Prostate gland (tissue), 2 donors: ENCODE measurements around the gene IGIP. TPM values are rescaled to one million over a fixed set of nuclear protein-coding genes. Genes with fewer than 3 reads are reported as not detected.

Experiments
- DNase-seq: peaks from one replicate; pipeline ENCODE4 v3.0.0-alpha.2; 2019; ENCODE audit warnings: low spot score
- H3K27ac ChIP-seq, 2 donors: fragments of 200-600 bp; sonication (generic); 2 replicates each; pipeline ENCODE4 v1.5.1; 2017 to 2019
- H3K27me3 ChIP-seq: fragments of 200-600 bp; sonication (generic); replicated peaks from 2 replicates; pipeline ENCODE4 v1.5.1; 2019; ENCODE audit not compliant: insufficient read depth
- H3K36me3 ChIP-seq, 2 donors: fragments of 200-600 bp; sonication (generic); 1 replicate in 1 of 2; 2 replicates in 1 of 2; pipeline versions ENCODE4 v1.5.1 to v1.8.1; 2017 to 2019
- H3K4me1 ChIP-seq: fragments of 200-600 bp; sonication (generic); replicated peaks from 2 replicates; pipeline ENCODE4 v1.5.1; 2019
- H3K4me3 ChIP-seq, 2 donors: fragments of 200-600 bp; sonication (generic); 2 replicates each; pipeline ENCODE4 v1.5.1; 2017 to 2019
- H3K9me3 ChIP-seq: fragments of 200-600 bp; sonication (generic); 2 replicates; pipeline ENCODE4 v1.5.1; 2017
- CTCF ChIP-seq, 4 experiments: fragments of 200-600 bp in 2 of 4; fragments of 450-650 bp in 2 of 4; sonication (generic) in 2 of 4; IDR thresholded peaks; 1 replicate in 3 of 4; 2 replicates in 1 of 4; pipeline ENCODE4 v1.5.1; 2016 to 2019; ENCODE audit warnings: antibody characterized with exemption in 4 of 4, mild to moderate bottlenecking in 2 of 4, moderate library complexity in 2 of 4
- POLR2A ChIP-seq: fragments of 450-650 bp; IDR thresholded peaks from one replicate; pipeline ENCODE4 v1.6.1; 2016; ENCODE audit warnings: antibody characterized with exemption, mild to moderate bottlenecking
- POLR2AphosphoS5 ChIP-seq: sonication (generic); formaldehyde crosslinking; IDR thresholded peaks from one replicate; pipeline ENCODE4 v1.6.1; 2017; ENCODE audit warnings: antibody characterized with exemption
- WGBS: methylation state at CpG from one replicate; pipeline ENCODE4 v1.1.5; 2018; 5-methylcytosine and 5-hydroxymethylcytosine counted together
- intact Hi-C: fragments of 100-400 bp; cut with DNase I; formaldehyde crosslinking; loops from one replicate; pipeline ENCODE4 v1.14.2; 2022
- total RNA-seq, 2 donors: library from RNA; depleted of rRNA; stranded (reverse); fragments of >200 nt; gene quantifications; one replicate each; pipeline ENCODE4 v1.1.0, GENCODE V29; 2016

Gene IGIP
- total RNA-seq, 2 donors from 2014 or later: 10.5 to 13.8 TPM

- Histone ChIP-seq H3K4me3 (no peak overlapping the region), H3K4me1 (no peaks in the 10 kb centered on the region), H3K36me3 (no peaks in the 10 kb centered on the region), H3K27ac (no peak overlapping the region), H3K27me3 (no peaks in the 10 kb centered on the region), H3K9me3 (no peaks in the 10 kb centered on the region)
- no peak for DNase-seq
- intact Hi-C loops: no loop called here
- no peak for TF ChIP-seq CTCF (IDR thresholded peaks at IDR 0.05)
- no peak for TF ChIP-seq POLR2A
- no peak for TF ChIP-seq POLR2AphosphoS5
Observed at GRCh38 chr5:140135127-140135526, 9.4 kb downstream of the IGIP start.

GRCh38 chr5:140136624-140137023 lies 10.9 kb downstream of the IGIP start:
- intact Hi-C loops: no loop called here

GRCh38 chr5:140140435-140140834 lies 14.7 kb downstream of the IGIP start:
- 97% methylated on average over 3 of the region's 3 CpGs for WGBS
- no peak for DNase-seq
- intact Hi-C loops: no loop called here
- Histone ChIP-seq H3K27me3 (no peaks in the 10 kb centered on the region), H3K4me1 (no peaks in the 10 kb centered on the region), H3K27ac (no peak overlapping the region), H3K4me3 (no peak overlapping the region), H3K36me3 (no peaks in the 10 kb centered on the region), H3K9me3 (no peaks in the 10 kb centered on the region)
- TF ChIP-seq CTCF (IDR thresholded peaks at IDR 0.05): no peak
- TF ChIP-seq POLR2AphosphoS5: no peak
- TF ChIP-seq POLR2A: no peak

More at GRCh38 chr5:140136624-140137023, 10.9 kb downstream of the IGIP start:
- TF ChIP-seq CTCF (IDR thresholded peaks at IDR 0.05): no peak
- no peak for TF ChIP-seq POLR2A
- no peak for TF ChIP-seq POLR2AphosphoS5
- Histone ChIP-seq H3K9me3 (no peaks in the 10 kb centered on the region), H3K27ac (no peak overlapping the region), H3K36me3 (no peaks in the 10 kb centered on the region), H3K4me1 (no peaks in the 10 kb centered on the region), H3K27me3 (no peaks in the 10 kb centered on the region), H3K4me3 (no peak overlapping the region)
- 88% methylated on average over 1 of the region's 1 CpG for WGBS
- no peak for DNase-seq

GRCh38 chr5:140141241-140141640 lies 15.5 kb downstream of the IGIP start:
- Histone ChIP-seq H3K9me3 (no peaks in the 10 kb centered on the region), H3K4me1 (peaks cover 3% of the 10 kb centered on the region), H3K27ac (no peak overlapping the region), H3K36me3 (no peaks in the 10 kb centered on the region), H3K4me3 (no peak overlapping the region), H3K27me3 (no peaks in the 10 kb centered on the region)
- TF ChIP-seq CTCF (IDR thresholded peaks at IDR 0.05): no peak
- TF ChIP-seq POLR2AphosphoS5: peak; percentile 82
- intact Hi-C loops: no loop called here
- DNase-seq: peak; percentile 76

- DNase-seq: no peak
- H3K4me3 ChIP-seq: no peak overlapping the region
- H3K27ac ChIP-seq: no peak overlapping the region
- TF ChIP-seq POLR2AphosphoS5 (no peak), POLR2A (no peak), CTCF (IDR thresholded peaks at IDR 0.05) (no peak)
- no peaks in the 10 kb centered on the region for H3K9me3 ChIP-seq
- no peaks in the 10 kb centered on the region for H3K27me3 ChIP-seq
- 81% methylated on average over 5 of the region's 5 CpGs for WGBS
- intact Hi-C loops: no loop called here
- peaks cover 5% of the 10 kb centered on the region for H3K4me1 ChIP-seq
- H3K36me3 ChIP-seq: no peaks in the 10 kb centered on the region
Observed at GRCh38 chr5:140142246-140142645, 16.5 kb downstream of the IGIP start.
